Measurements from ENCODE around the gene LAMA3.

LAMA3 gene

DNA sequence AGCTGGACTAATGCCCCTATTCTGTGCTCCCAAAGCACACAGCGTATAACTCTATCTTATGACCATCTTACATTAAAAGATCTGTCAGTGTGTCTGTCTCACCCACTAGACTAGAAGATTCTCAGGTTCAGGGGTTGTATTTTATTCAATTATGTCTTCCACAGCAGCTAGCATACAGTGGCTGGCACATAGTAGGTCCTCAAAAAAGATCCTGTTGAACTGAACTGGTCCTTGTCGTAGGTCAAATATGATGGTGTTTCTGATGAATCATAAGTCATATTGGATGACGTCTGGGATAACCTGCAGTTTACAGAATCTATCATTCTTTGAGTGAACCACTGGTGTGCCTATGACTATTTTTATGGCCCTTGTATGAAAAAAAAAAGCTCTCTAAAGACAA is 314.0 kb downstream of the LAMA3 start:
- TF ChIP-seq, protein P1, sequence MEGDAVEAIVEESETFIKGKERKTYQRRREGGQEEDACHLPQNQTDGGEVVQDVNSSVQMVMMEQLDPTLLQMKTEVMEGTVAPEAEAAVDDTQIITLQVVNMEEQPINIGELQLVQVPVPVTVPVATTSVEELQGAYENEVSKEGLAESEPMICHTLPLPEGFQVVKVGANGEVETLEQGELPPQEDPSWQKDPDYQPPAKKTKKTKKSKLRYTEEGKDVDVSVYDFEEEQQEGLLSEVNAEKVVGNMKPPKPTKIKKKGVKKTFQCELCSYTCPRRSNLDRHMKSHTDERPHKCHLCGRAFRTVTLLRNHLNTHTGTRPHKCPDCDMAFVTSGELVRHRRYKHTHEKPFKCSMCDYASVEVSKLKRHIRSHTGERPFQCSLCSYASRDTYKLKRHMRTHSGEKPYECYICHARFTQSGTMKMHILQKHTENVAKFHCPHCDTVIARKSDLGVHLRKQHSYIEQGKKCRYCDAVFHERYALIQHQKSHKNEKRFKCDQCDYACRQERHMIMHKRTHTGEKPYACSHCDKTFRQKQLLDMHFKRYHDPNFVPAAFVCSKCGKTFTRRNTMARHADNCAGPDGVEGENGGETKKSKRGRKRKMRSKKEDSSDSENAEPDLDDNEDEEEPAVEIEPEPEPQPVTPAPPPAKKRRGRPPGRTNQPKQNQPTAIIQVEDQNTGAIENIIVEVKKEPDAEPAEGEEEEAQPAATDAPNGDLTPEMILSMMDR (IDR thresholded peaks at IDR 0.05; ENCODE audit: low read depth, low read length), result no peak
- DNase-seq (ENCODE audit: extremely low read depth, low read depth), result no peak

DNA sequence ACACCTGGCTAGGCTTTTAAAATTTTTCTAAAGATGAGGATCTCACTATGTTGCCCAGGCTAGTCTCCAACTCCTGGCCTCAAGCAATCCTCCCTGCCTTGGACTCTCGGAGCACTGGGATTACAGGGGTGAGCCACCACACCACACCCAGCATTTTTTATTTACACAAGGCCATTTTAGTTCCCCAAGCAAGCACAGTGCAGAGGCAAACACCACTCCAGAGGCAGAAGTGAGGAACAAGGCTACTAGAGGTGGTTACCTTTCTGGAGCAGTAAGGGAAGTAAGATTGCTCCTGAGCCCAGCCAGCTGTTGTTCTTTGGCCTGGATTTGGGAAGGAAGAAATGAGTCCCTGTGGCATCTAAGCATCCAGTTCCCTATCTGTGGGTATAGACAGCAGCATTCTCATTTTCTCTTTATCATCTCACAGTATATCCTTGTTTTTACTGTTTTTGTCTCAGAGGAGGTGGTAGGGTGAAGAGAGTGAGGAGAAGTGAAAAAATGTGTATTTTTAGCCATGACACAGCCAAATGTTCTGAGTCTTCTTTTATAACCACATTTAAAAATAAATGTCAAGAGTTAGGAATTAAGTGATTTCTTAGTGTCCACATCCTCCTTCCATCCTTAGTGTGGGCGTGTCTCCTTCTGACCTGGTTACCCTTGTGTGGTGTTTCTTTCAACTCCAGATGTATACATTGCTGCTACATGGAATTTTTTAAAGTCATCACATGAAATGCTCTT is 314.8 kb downstream of the LAMA3 start:
- no peak for DNase-seq (ENCODE audit: extremely low read depth, low read depth)
- TF ChIP-seq, protein P1 (IDR thresholded peaks at IDR 0.05; ENCODE audit: low read depth, low read length), result no peak
